Endothelial cell of umbilical vein (primary cell): ENCODE data around the gene PCDH19. TPM values are rescaled to one million over a fixed set of nuclear protein-coding genes. Genes with fewer than 3 reads are reported as not detected.

Source experiments
- BruUV-seq: library from RNA; stranded (reverse); fragments of 400-500 nt; replicated peaks from 2 replicates; lab custom pipeline; 2021; lab: Mats Ljungman, UMichigan
- CTCF ChIA-PET: fragments of 300-600, 350-600 bp; sonication (Branson Sonifier 250); formaldehyde crosslinking; loops from one replicate; lab custom pipeline; 2021; ENCODE audit warnings: antibody characterized with exemption, inconsistent platforms; lab: Charles Lee
- POLR2A ChIA-PET: fragments of 300-600, 350-600 bp; sonication (Branson Sonifier 250); formaldehyde crosslinking; loops from one replicate; lab custom pipeline; 2021; ENCODE audit warnings: antibody characterized with exemption, inconsistent platforms; lab: Charles Lee
- DNase-seq: peaks from one replicate; pipeline ENCODE4 v3.0.0-alpha.2; 2011; ENCODE audit warnings: low read depth, low spot score
- FAIRE-seq: peaks from 2 replicates; lab custom pipeline; 2011; peaks lifted over from hg19 to GRCh38; lab: Jason Lieb, UNC
- H2AFZ ChIP-seq: 2 replicates; pipeline ENCODE4 v1.6.0; 2012; ENCODE audit warnings: low read depth, low read length, control low read depth, inconsistent platforms
- H3K27ac ChIP-seq: 2 replicates; pipeline ENCODE4 v1.5.1; 2011; ENCODE audit warnings: low read depth, mild to moderate bottlenecking, control low read depth, low read length, moderate library complexity; ENCODE audit not compliant: insufficient read depth
- H3K27me3 ChIP-seq, 2 experiments: 2 replicates each; pipeline versions ENCODE4 v1.6.0 to v1.6.1; 2011; ENCODE audit warnings: low read length in 2 of 2, mixed read lengths in 1 of 2; ENCODE audit not compliant: control insufficient read depth in 2 of 2, insufficient read depth in 2 of 2
- H3K36me3 ChIP-seq, 2 experiments: 2 replicates in 1 of 2; 3 replicates in 1 of 2; pipeline ENCODE4 v1.5.1; 2011; ENCODE audit warnings: low read length in 2 of 2, mild to moderate bottlenecking in 1 of 2, moderate library complexity in 1 of 2; ENCODE audit not compliant: control insufficient read depth in 2 of 2, insufficient read depth in 2 of 2; ENCODE audit errors: extremely low read depth in 1 of 2
- H3K4me1 ChIP-seq: 3 replicates; pipeline ENCODE4 v1.5.1; 2011; ENCODE audit warnings: mild to moderate bottlenecking, low read length; ENCODE audit not compliant: control insufficient read depth, insufficient read depth; ENCODE audit errors: extremely low read depth
- H3K4me2 ChIP-seq: 2 replicates; pipeline ENCODE4 v1.6.1; 2011; ENCODE audit warnings: low read length, control low read depth, mixed read lengths; ENCODE audit not compliant: insufficient read depth
- H3K4me3 ChIP-seq, 3 experiments: fragments of 200-600 bp in 1 of 3; sonication (generic), shearing (Covaris generic) in 1 of 3; replicated peaks in 1 of 3; 2 replicates each; pipeline ENCODE4 v1.5.1; 2011 to 2016; ENCODE audit warnings: control low read depth in 3 of 3, low read length in 3 of 3, mild to moderate bottlenecking in 2 of 3, inconsistent platforms in 1 of 3, low read depth in 1 of 3, moderate library complexity in 1 of 3; ENCODE audit not compliant: insufficient read depth in 1 of 3
- H3K79me2 ChIP-seq: 2 replicates; pipeline ENCODE4 v1.6.0; 2012; ENCODE audit warnings: low read length, inconsistent platforms; ENCODE audit not compliant: control insufficient read depth, insufficient read depth
- H3K9ac ChIP-seq: replicated peaks from 2 replicates; pipeline ENCODE3; 2011; ENCODE audit warnings: low read length, control low read depth; ENCODE audit not compliant: insufficient read depth; ENCODE audit errors: extremely low read depth
- H3K9me1 ChIP-seq: replicated peaks from 3 replicates; pipeline ENCODE4 v1.6.0; 2011; ENCODE audit warnings: mild to moderate bottlenecking, low read length; ENCODE audit not compliant: control insufficient read depth, insufficient read depth; ENCODE audit errors: extremely low read depth
- H3K9me3 ChIP-seq: replicated peaks from 2 replicates; pipeline ENCODE4 v1.5.1; 2012; ENCODE audit warnings: low read length, inconsistent platforms; ENCODE audit not compliant: control insufficient read depth, insufficient read depth
- H4K20me1 ChIP-seq: replicated peaks from 2 replicates; pipeline ENCODE3; 2011; ENCODE audit warnings: mild to moderate bottlenecking, low read length; ENCODE audit not compliant: control insufficient read depth, insufficient read depth; ENCODE audit errors: extremely low read depth
- EZH2 ChIP-seq: IDR thresholded peaks from 2 replicates; pipeline ENCODE4 v1.6.1; 2012; ENCODE audit warnings: borderline replicate concordance, low read depth, mild to moderate bottlenecking, moderate library complexity, low read length, inconsistent platforms; ENCODE audit not compliant: severe bottlenecking
- GATA2 ChIP-seq: IDR thresholded peaks from 2 replicates; pipeline ENCODE4 v1.7.0; 2011; ENCODE audit warnings: low read depth, mild to moderate bottlenecking, moderate library complexity, mixed read lengths, low read length; ENCODE audit not compliant: insufficient read length, insufficient read depth
- MYC ChIP-seq: IDR thresholded peaks from one replicate; pipeline ENCODE4 v1.6.1; 2011; ENCODE audit warnings: mild to moderate bottlenecking, low read depth, low read length
- POLR2A ChIP-seq: IDR thresholded peaks from 2 replicates; pipeline ENCODE4 v1.6.1; 2012; ENCODE audit warnings: low read depth, mild to moderate bottlenecking, control low read depth, low read length
- POLR2AphosphoS5 ChIP-seq: IDR thresholded peaks from 2 replicates; pipeline ENCODE4 v1.6.1; 2012; ENCODE audit warnings: low read depth, mild to moderate bottlenecking, control low read depth, low read length, moderate library complexity; ENCODE audit not compliant: insufficient read depth
- dilution Hi-C: fragments of 300-500 bp; cut with MboI; formaldehyde crosslinking; loops from one replicate; pipeline ENCODE4 v1.15.0; 2019; ENCODE audit warnings: low sequenced_read_pairs; ENCODE audit not compliant: extremely low pct_ligation_motif_present
- intact Hi-C: fragments of 100-400 bp; cut with micrococcal nuclease; formaldehyde crosslinking; loops from one replicate; pipeline ENCODE4 v1.10.0; 2022
- polyA plus RNA-seq, 4 experiments: library from polyadenylated mRNA; depleted of rRNA in 3 of 4; stranded (reverse) in 3 of 4; unstranded in 1 of 4; fragments of >200 nt; gene quantifications; 2 replicates each; pipeline versions ENCODE4 v1.2.1 to v1.2.3, GENCODE V29; 2011 to 2012; ENCODE audit warnings: missing spikeins in 1 of 4
- total RNA-seq: library from RNA; stranded (reverse); gene quantifications from 2 replicates; pipeline ENCODE4 v1.2.3, GENCODE V29; 2021

Gene PCDH19
- total and polyA plus RNA-seq, 2 donors (not counting 3 experiments of a cell fraction or from before 2014, with no cell fraction given) = 1.2 to 4.3 TPM

DNA sequence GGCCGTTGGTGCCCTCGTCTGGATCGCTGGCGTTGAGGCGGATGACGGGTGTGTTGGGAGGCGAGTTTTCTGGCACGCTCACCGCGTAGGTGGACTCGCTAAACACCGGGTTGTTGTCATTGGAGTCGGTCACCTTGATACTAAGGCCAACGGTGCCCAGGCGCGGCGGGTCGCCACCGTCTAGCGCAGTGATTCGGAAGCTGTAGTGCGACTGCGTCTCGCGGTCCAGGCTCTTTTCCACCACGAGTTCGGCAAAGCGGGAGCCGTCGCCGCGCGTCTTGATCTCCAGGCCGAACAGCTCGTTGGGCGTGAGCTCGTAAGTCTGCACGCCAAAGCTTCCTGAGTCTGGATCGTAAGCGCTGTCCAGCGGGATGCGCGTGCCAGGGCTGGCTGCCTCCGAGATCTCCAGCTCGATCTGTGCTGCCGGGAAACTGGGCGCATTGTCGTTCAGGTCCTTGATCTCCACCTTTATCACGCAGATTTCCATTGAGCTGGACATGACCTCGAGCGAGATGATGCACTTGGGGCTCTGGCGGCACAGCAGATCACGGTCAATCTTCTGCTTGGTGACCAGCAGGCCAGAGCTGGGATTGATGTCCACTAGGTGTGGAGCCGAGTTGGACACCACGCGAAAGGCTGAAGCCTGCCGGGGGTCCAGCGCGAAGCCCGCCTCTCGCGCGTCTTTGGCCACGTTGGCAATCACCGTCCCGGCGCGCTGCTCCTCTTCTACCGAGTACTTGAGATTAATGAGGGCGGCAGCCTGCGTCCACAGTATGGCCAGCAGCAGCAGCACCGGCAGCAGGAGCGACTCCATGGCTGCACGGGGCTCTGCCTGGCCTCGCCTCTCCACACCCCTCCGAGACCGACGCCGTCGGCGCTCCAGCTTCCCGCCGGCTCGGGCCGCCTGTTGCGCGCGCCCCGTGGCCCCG, 2.0 kb downstream of the PCDH19 start:
- BruUV-seq = no TSS peak
- Histone ChIP-seq H3K27me3 (peaks cover 48 to 57% of the 10 kb centered on the region in 2 experiments), H2AFZ (no peak overlapping the region), H3K9me1 (no peaks in the 10 kb centered on the region), H3K4me2 (no peak overlapping the region), H3K9ac (no peak overlapping the region), H3K27ac (no peak overlapping the region), H3K79me2 (no peaks in the 10 kb centered on the region), H3K9me3 (no peaks in the 10 kb centered on the region), H4K20me1 (no peaks in the 10 kb centered on the region), H3K4me1 (no peaks in the 10 kb centered on the region), H3K36me3 (no peaks in the 10 kb centered on the region), H3K4me3 (peak overlapping the region in 1 of 3 experiments; percentile 19)
- FAIRE-seq (peak; percentile 46), DNase-seq (peak; percentile 24)
- ChIA-PET CTCF (no interaction called here), POLR2A (no interaction called here)
- TF ChIP-seq GATA2 (no peak), EZH2 (peak; percentile 21)
- dilution Hi-C loops = no loop called here
- intact Hi-C loops = no loop called here

- DNase-seq (no peak), FAIRE-seq (no peak)
- Histone ChIP-seq H4K20me1 (no peaks in the 10 kb centered on the region), H3K9me3 (no peaks in the 10 kb centered on the region), H3K36me3 (no peaks in the 10 kb centered on the region), H3K4me1 (no peaks in the 10 kb centered on the region), H3K4me3 (no peak overlapping the region), H3K79me2 (no peaks in the 10 kb centered on the region), H2AFZ (no peak overlapping the region), H3K9me1 (no peaks in the 10 kb centered on the region), H3K9ac (no peak overlapping the region), H3K27ac (no peak overlapping the region), H3K4me2 (no peak overlapping the region), H3K27me3 (peaks cover 43 to 54% of the 10 kb centered on the region in 2 experiments)
- no peak for TF ChIP-seq MYC
- TF ChIP-seq EZH2 = no peak
- no peak for TF ChIP-seq POLR2AphosphoS5
- no peak for TF ChIP-seq POLR2A
- no TSS peak for BruUV-seq
- intact Hi-C loops = no loop called here
- ChIA-PET POLR2A (no interaction called here), CTCF (no interaction called here)
- dilution Hi-C loops = no loop called here
Measured at GRCh38 chrX:100407147-100407783, 2.8 kb downstream of the PCDH19 start.
